ENCODE measurements around the gene TAMALIN.

Gene TAMALIN

GRCh38 chr12:52038447-52038846 lies 31.7 kb downstream of the TAMALIN start:
- TF ChIP-seq, protein P1, sequence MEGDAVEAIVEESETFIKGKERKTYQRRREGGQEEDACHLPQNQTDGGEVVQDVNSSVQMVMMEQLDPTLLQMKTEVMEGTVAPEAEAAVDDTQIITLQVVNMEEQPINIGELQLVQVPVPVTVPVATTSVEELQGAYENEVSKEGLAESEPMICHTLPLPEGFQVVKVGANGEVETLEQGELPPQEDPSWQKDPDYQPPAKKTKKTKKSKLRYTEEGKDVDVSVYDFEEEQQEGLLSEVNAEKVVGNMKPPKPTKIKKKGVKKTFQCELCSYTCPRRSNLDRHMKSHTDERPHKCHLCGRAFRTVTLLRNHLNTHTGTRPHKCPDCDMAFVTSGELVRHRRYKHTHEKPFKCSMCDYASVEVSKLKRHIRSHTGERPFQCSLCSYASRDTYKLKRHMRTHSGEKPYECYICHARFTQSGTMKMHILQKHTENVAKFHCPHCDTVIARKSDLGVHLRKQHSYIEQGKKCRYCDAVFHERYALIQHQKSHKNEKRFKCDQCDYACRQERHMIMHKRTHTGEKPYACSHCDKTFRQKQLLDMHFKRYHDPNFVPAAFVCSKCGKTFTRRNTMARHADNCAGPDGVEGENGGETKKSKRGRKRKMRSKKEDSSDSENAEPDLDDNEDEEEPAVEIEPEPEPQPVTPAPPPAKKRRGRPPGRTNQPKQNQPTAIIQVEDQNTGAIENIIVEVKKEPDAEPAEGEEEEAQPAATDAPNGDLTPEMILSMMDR (IDR thresholded peaks at IDR 0.05): no peak
- intact Hi-C loops (cut with DNase I; ENCODE audit: low total_unique reads): no loop called here
- Histone ChIP-seq H3K36me3 (no peaks in the 10 kb centered on the region), H3K4me1 (peaks cover 0 to 74% (median 58%) of the 10 kb centered on the region in 4 donors), H3K27ac (peak overlapping the region; percentile 96 to 98), H3K4me3 (peak overlapping the region; percentile 90 to 93), H3K27me3 (no peaks in the 10 kb centered on the region), H3K9me3 (no peaks in the 10 kb centered on the region)
- DNase-seq: no peak

GRCh38 chr12:52041035-52041434 lies 34.3 kb downstream of the TAMALIN start:
- H3K36me3 ChIP-seq: peaks cover 0 to 10% (median 0%) of the 10 kb centered on the region in 3 donors
- intact Hi-C loops (cut with DNase I; ENCODE audit: low total_unique reads): no loop called here
- no peaks in the 10 kb centered on the region for H3K27me3 ChIP-seq
- TF ChIP-seq, protein P1 (IDR thresholded peaks at IDR 0.05): no peak
- H3K9me3 ChIP-seq: no peaks in the 10 kb centered on the region
- peaks cover 0 to 81% (median 70%) of the 10 kb centered on the region in 4 donors for H3K4me1 ChIP-seq
- H3K4me3 ChIP-seq: no peak overlapping the region
- no peak for DNase-seq
- H3K27ac ChIP-seq: peak overlapping the region; percentile 96

GRCh38 chr12:52041695-52042123 lies 35.0 kb downstream of the TAMALIN start:
- intact Hi-C loops (cut with DNase I; ENCODE audit: low total_unique reads): no loop called here
- TF ChIP-seq, protein P1 (IDR thresholded peaks at IDR 0.05): no peak
- Histone ChIP-seq H3K27ac (peak overlapping the region; percentile 96), H3K27me3 (no peaks in the 10 kb centered on the region), H3K36me3 (peaks cover 0 to 10% (median 0%) of the 10 kb centered on the region in 3 donors), H3K4me1 (peaks cover 0 to 80% (median 66%) of the 10 kb centered on the region in 4 donors), H3K9me3 (no peaks in the 10 kb centered on the region), H3K4me3 (no peak overlapping the region)
- DNase-seq: peak in 1 of 2 donors; percentile 93

GRCh38 chr12:52042706-52043385 lies 36.1 kb downstream of the TAMALIN start:
- Histone ChIP-seq H3K27me3 (no peaks in the 10 kb centered on the region), H3K36me3 (peaks cover 0 to 10% (median 0%) of the 10 kb centered on the region in 3 donors), H3K27ac (peak overlapping the region; percentile 96), H3K4me1 (peaks cover 0 to 80% (median 60%) of the 10 kb centered on the region in 4 donors), H3K4me3 (no peak overlapping the region), H3K9me3 (no peaks in the 10 kb centered on the region)
- peak in 1 of 2 donors; percentile 87 for DNase-seq
- TF ChIP-seq, protein P1 (IDR thresholded peaks at IDR 0.05): peak in 1 of 2 experiments; percentile 27
- intact Hi-C loops (cut with DNase I; ENCODE audit: low total_unique reads): no loop called here

DNA sequence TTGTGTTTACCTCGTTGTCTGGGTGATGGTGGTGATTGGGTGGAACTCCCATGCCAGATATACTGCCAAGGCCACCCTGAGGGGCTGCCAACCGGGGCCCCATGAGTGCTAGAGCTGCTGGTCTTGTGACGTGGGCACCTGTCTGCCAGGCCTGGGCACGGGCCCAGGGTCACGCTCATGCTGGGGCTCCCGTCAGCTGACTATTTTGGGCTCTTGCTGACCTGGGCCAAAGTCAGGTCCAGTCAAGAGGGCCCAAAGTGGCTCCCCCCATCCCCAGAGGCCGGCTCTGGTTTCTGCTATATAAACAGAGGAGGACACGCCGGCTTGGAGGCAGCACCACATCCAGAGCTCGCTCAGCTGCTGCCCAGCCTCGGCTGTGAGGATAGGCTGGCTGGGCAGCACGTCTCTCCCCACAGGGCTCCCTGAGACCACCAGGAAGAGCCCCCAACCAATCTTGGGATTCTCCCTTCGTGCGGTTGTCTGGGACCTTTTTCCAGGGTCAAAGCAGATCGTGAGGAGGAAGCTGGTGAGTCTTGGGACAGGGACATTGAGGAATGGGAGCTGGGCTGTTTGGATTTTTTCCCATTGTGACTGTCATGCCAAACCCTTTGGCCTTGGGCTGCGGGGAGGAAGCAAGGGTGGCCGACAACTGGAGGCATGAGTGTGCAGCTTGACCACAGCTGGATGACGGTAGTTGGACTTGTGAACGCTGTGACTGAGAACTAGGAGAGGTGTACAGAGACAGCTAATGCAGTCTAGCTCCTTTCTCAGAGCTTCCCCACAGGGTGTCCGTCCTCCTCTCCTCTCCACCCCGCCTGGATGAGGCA lies 36.9 kb downstream of the TAMALIN start:
- no peaks in the 10 kb centered on the region for H3K9me3 ChIP-seq
- H3K4me1 ChIP-seq: peaks cover 0 to 72% (median 53%) of the 10 kb centered on the region in 4 donors
- no peaks in the 10 kb centered on the region for H3K27me3 ChIP-seq
- intact Hi-C loops (cut with DNase I; ENCODE audit: low total_unique reads): no loop called here
- DNase-seq: peak; percentile 86 to 99
- peaks cover 0 to 10% (median 0%) of the 10 kb centered on the region in 3 donors for H3K36me3 ChIP-seq
- H3K27ac ChIP-seq: peak overlapping the region; percentile 96
- TF ChIP-seq, protein P1 (IDR thresholded peaks at IDR 0.05): no peak
- H3K4me3 ChIP-seq: peak overlapping the region; percentile 44 to 53
